ENCODE data around the gene LAMP2.

LAMP2 gene

GRCh38 chrX:120378570-120378969 lies 90.5 kb downstream of the LAMP2 start:
- in situ Hi-C loops (cut with HindIII; ENCODE audit: low sequenced_read_pairs), result no loop called here
- TF ChIP-seq CTCF (IDR thresholded peaks at IDR 0.05; ENCODE audit: low read depth, low read length), result no peak
- no peak for DNase-seq (ENCODE audit: low read depth, low spot score)
- H3K4me3 ChIP-seq (ENCODE audit: low read depth, low read length), result no peak overlapping the region

Data from astrocyte of the spinal cord (primary cell).